H9 (cell line): ENCODE measurements around the gene OR2F1. TPM values are rescaled to one million over a fixed set of nuclear protein-coding genes. Genes with fewer than 3 reads are reported as not detected.

Experiments used
- DNase-seq: peaks from one replicate; pipeline ENCODE4 v3.0.0-alpha.2; 2017
- H2AFZ ChIP-seq: one replicate; pipeline ENCODE4 v1.6.1; 2013; ENCODE audit warnings: mild to moderate bottlenecking, low read length, control low read depth, moderate library complexity
- H2AK5ac ChIP-seq: 2 replicates; pipeline ENCODE4 v1.6.1; 2013; ENCODE audit warnings: low read length, control low read depth, mixed read lengths; ENCODE audit not compliant: insufficient read length
- H2BK120ac ChIP-seq: one replicate; pipeline ENCODE4 v1.6.1; 2013; ENCODE audit warnings: low read depth, mild to moderate bottlenecking, low read length, control low read depth, inconsistent platforms; ENCODE audit not compliant: poor library complexity, severe bottlenecking
- H2BK12ac ChIP-seq: 2 replicates; pipeline ENCODE4 v1.6.1; 2013; ENCODE audit warnings: low read length, control low read depth, mixed read lengths, low read depth; ENCODE audit not compliant: insufficient read length
- H2BK15ac ChIP-seq: 2 replicates; pipeline ENCODE4 v1.6.1; 2013; ENCODE audit warnings: low read depth, low read length, control low read depth
- H2BK20ac ChIP-seq: one replicate; pipeline ENCODE4 v1.6.1; 2013; ENCODE audit warnings: low read depth, mild to moderate bottlenecking, low read length, control low read depth, inconsistent platforms; ENCODE audit not compliant: poor library complexity, severe bottlenecking
- H2BK5ac ChIP-seq: 2 replicates; pipeline ENCODE4 v1.6.1; 2013; ENCODE audit warnings: low read length, control low read depth, mixed read lengths; ENCODE audit not compliant: insufficient read length
- H3K14ac ChIP-seq: 2 replicates; pipeline ENCODE4 v1.6.1; 2013; ENCODE audit warnings: low read length, control low read depth; ENCODE audit not compliant: insufficient read depth
- H3K18ac ChIP-seq: 2 replicates; pipeline ENCODE4 v1.6.1; 2013; ENCODE audit warnings: low read depth, mild to moderate bottlenecking, mixed read lengths, low read length, control low read depth; ENCODE audit not compliant: insufficient read length
- H3K23ac ChIP-seq: 2 replicates; pipeline ENCODE4 v1.6.1; 2013; ENCODE audit warnings: low read length, control low read depth, mixed read lengths, low read depth; ENCODE audit not compliant: insufficient read length
- H3K23me2 ChIP-seq: 2 replicates; pipeline ENCODE4 v1.6.1; 2013; ENCODE audit warnings: low read depth, mild to moderate bottlenecking, mixed read lengths, low read length, control low read depth; ENCODE audit not compliant: insufficient read length, poor library complexity, severe bottlenecking
- H3K27ac ChIP-seq: 2 replicates; pipeline ENCODE4 v1.5.1; 2013; ENCODE audit warnings: low read length, control low read depth, mixed read lengths, low read depth; ENCODE audit not compliant: insufficient read length
- H3K27me3 ChIP-seq: 2 replicates; pipeline ENCODE4 v1.6.1; 2013; ENCODE audit warnings: low read length, control low read depth, inconsistent platforms; ENCODE audit not compliant: insufficient read depth
- H3K4ac ChIP-seq: 2 replicates; pipeline ENCODE4 v1.6.1; 2013; ENCODE audit warnings: low read depth, mild to moderate bottlenecking, control low read depth, inconsistent platforms, low read length, moderate library complexity
- H3K4me1 ChIP-seq: 2 replicates; pipeline ENCODE4 v1.6.1; 2013; ENCODE audit warnings: low read length, control low read depth, inconsistent platforms; ENCODE audit not compliant: insufficient read depth
- H3K4me2 ChIP-seq: 2 replicates; pipeline ENCODE4 v1.6.1; 2013; ENCODE audit warnings: low read length, control low read depth, mixed read lengths; ENCODE audit not compliant: insufficient read length, insufficient read depth
- H3K56ac ChIP-seq: 2 replicates; pipeline ENCODE4 v1.6.1; 2013; ENCODE audit warnings: low read depth, mild to moderate bottlenecking, mixed read lengths, low read length, control low read depth; ENCODE audit not compliant: insufficient read length
- H3K79me1 ChIP-seq: 2 replicates; pipeline ENCODE4 v1.6.1; 2013; ENCODE audit warnings: low read depth, mild to moderate bottlenecking, moderate library complexity, low read length, control low read depth, inconsistent platforms; ENCODE audit not compliant: insufficient read depth, poor library complexity, severe bottlenecking
- H3K79me2 ChIP-seq: 2 replicates; pipeline ENCODE4 v1.6.1; 2013; ENCODE audit warnings: low read length, control low read depth, inconsistent platforms; ENCODE audit not compliant: insufficient read depth
- H3K9ac ChIP-seq: 2 replicates; pipeline ENCODE4 v1.6.1; 2013; ENCODE audit warnings: low read length, control low read depth, mixed read lengths; ENCODE audit not compliant: insufficient read length; ENCODE audit errors: extremely low read depth
- H3K9me3 ChIP-seq: one replicate; pipeline ENCODE4 v1.6.1; 2013; ENCODE audit warnings: low read depth, low read length, inconsistent platforms; ENCODE audit not compliant: control insufficient read depth
- H3T11ph ChIP-seq: one replicate; pipeline ENCODE4 v1.6.1; 2013; ENCODE audit warnings: mild to moderate bottlenecking, low read length, control low read depth, inconsistent platforms
- H4K20me1 ChIP-seq: one replicate; pipeline ENCODE4 v1.6.1; 2013; ENCODE audit not compliant: control insufficient read depth, insufficient read length, insufficient read depth
- H4K5ac ChIP-seq: 2 replicates; pipeline ENCODE4 v1.6.1; 2013; ENCODE audit warnings: low read depth, mild to moderate bottlenecking, mixed read lengths, low read length, control low read depth; ENCODE audit not compliant: insufficient read length
- H4K8ac ChIP-seq: replicated peaks from 2 replicates; pipeline ENCODE4 v1.6.1; 2013; ENCODE audit warnings: low read length, control low read depth, mixed read lengths, low read depth; ENCODE audit not compliant: insufficient read length
- H4K91ac ChIP-seq: 2 replicates; pipeline ENCODE4 v1.6.1; 2013; ENCODE audit warnings: low read depth, mild to moderate bottlenecking, moderate library complexity, mixed read lengths, low read length, control low read depth; ENCODE audit not compliant: insufficient read length
- H3K27ac Mint-ChIP-seq, 3 experiments: 2 replicates in 2 of 3; 3 replicates in 1 of 3; pipeline ENCODE4 v1.8.0; 2020 to 2021; ENCODE audit warnings: mixed read lengths in 3 of 3, mild to moderate bottlenecking in 1 of 3, moderate library complexity in 1 of 3
- H3K27me3 Mint-ChIP-seq: 2 replicates; pipeline ENCODE4 v1.8.0; 2021; ENCODE audit warnings: low read depth, mild to moderate bottlenecking, moderate library complexity, mixed read lengths
- H3K36me3 Mint-ChIP-seq, 3 experiments: 2 replicates in 2 of 3; 3 replicates in 1 of 3; pipeline ENCODE4 v1.8.0; 2020 to 2021; ENCODE audit warnings: low read depth in 3 of 3, mixed read lengths in 3 of 3; ENCODE audit not compliant: insufficient read depth in 1 of 3
- H3K4me1 Mint-ChIP-seq, 2 experiments: 2 replicates each; pipeline ENCODE4 v1.8.0; 2020; ENCODE audit warnings: mixed read lengths in 2 of 2
- H3K4me3 Mint-ChIP-seq, 2 experiments: 2 replicates in 1 of 2; 3 replicates in 1 of 2; pipeline ENCODE4 v1.8.0; 2020 to 2021; ENCODE audit warnings: mild to moderate bottlenecking in 2 of 2, mixed read lengths in 2 of 2, moderate library complexity in 1 of 2
- H3K9me3 Mint-ChIP-seq, 2 experiments: 2 replicates in 1 of 2; 3 replicates in 1 of 2; pipeline ENCODE4 v1.8.0; 2020; ENCODE audit warnings: mild to moderate bottlenecking in 2 of 2, mixed read lengths in 2 of 2, moderate library complexity in 1 of 2
- CTCF ChIP-seq: fragments of 200-600 bp; sonication (generic); conservative IDR thresholded peaks from 3 replicates; pipeline ENCODE4 v1.8.0; 2021; ENCODE audit warnings: antibody characterized with exemption, mild to moderate bottlenecking
- WGBS: extraction: QIAGEN DNeasy Blood & Tissue Kit; methylation state at CpG from one replicate; pipeline ENCODE4 v1.1.7; 2013; ENCODE audit warnings: missing lambda C conversion rate, low lambda C conversion rate, mixed read lengths; ENCODE audit not compliant: insufficient read length; ENCODE audit errors: extremely low coverage; 5-methylcytosine and 5-hydroxymethylcytosine counted together
- total RNA-seq: library from RNA; stranded (reverse); gene quantifications from 2 replicates; pipeline ENCODE4 v1.2.1, GENCODE V29; 2021

Gene OR2F1
- total RNA-seq, 1 experiment from 2014 or later: not detected

DNA sequence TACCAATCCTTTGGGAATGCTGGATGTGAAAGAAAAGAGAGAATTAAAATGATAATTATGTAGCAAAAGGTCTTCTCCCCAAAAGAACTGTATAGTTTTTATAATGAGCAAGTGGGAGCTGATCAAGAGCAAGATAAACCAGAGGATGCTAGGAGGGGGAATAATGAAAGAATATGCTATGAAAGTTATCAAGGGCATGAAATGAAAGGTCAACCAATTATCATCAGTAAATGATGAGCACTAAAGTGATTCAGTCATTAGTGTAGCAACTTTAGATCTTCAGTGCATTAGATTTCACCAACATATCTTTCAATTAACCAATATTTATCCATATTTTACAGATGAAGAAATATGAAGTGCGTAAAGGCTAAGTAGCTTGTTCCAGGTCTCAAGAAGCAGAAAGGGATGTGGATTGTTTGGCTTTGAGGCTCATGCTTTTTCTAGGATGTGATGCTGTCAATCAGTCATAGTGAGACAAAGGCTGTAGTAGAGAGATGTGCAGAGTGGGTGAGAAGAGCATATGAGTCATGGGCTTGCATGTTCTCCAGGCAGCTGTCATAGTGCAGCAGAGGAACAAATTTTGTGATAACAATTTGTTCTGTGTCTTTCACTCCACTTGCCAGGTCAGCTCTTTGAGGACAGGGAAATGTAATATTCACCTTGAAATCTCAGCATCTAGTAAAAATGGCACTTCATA lies 25.3 kb upstream of the OR2F1 start:
- Histone ChIP-seq H4K5ac (no peak overlapping the region), H3K18ac (no peak overlapping the region), H2BK120ac (no peak overlapping the region), H3K79me1 (no peaks in the 10 kb centered on the region), H3K27me3 (no peaks in the 10 kb centered on the region), H4K20me1 (no peaks in the 10 kb centered on the region), H3K14ac (no peak overlapping the region), H3K56ac (no peak overlapping the region), H3K79me2 (no peaks in the 10 kb centered on the region), H2BK5ac (no peak overlapping the region), H3K4me2 (no peak overlapping the region), H3K23ac (no peak overlapping the region), H3K9ac (no peak overlapping the region), H2BK20ac (no peak overlapping the region), H2BK12ac (no peak overlapping the region), H4K8ac (no peak overlapping the region), H3K4ac (no peak overlapping the region), H3K4me1 (no peaks in the 10 kb centered on the region), H2AK5ac (no peak overlapping the region), H2AFZ (no peak overlapping the region), H3K23me2 (no peaks in the 10 kb centered on the region), H3K9me3 (no peaks in the 10 kb centered on the region), H4K91ac (no peak overlapping the region), H3T11ph (no peak overlapping the region), H3K27ac (no peak overlapping the region), H2BK15ac (no peak overlapping the region)
- H3K27me3 Mint-ChIP-seq: no peaks in the 10 kb centered on the region; the same call in 1 of the 2 replicates
- peaks cover 0 to 8% of the 10 kb centered on the region in 2 experiments; a peak in 2 of 4 replicates for H3K4me1 Mint-ChIP-seq
- H3K9me3 Mint-ChIP-seq: no peaks in the 10 kb centered on the region
- no peak for DNase-seq
- no peak overlapping the region for H3K27ac Mint-ChIP-seq
- H3K36me3 Mint-ChIP-seq: no peaks in the 10 kb centered on the region
- no peak overlapping the region for H3K4me3 Mint-ChIP-seq
- TF ChIP-seq CTCF: no peak
- no CpG with 5 or more reads among the region's 1 CpG for WGBS
